ENCODE data around the gene SPINK13.
"Not testable (repeated sequence)": the region's sequence is repeated elsewhere in the genome, so short reads cannot be mapped to it uniquely, and the experiment has no call there.

Gene SPINK13

DNA sequence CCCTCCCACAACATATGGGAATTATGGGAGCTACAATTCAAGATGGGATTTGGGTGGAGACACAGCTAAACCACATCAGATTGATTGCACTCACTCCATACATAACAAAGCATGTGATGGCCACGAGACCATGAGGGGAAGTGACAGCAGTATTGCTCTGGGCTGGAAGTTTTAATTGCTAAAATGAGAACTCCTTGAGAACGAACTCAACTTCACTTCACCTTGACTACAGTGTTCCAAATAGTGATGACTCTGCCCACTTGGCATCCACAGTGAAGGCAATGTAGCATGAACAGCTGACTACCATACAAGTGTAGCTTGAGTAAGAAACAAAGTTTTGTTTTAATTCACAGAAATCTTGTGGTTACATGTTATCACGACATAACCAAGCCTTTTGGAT lies 42.9 kb downstream of the SPINK13 start:
- no peaks in the 10 kb centered on the region for H3K4me1 ChIP-seq (ENCODE audit: low read length)
- TF ChIP-seq, protein P1, sequence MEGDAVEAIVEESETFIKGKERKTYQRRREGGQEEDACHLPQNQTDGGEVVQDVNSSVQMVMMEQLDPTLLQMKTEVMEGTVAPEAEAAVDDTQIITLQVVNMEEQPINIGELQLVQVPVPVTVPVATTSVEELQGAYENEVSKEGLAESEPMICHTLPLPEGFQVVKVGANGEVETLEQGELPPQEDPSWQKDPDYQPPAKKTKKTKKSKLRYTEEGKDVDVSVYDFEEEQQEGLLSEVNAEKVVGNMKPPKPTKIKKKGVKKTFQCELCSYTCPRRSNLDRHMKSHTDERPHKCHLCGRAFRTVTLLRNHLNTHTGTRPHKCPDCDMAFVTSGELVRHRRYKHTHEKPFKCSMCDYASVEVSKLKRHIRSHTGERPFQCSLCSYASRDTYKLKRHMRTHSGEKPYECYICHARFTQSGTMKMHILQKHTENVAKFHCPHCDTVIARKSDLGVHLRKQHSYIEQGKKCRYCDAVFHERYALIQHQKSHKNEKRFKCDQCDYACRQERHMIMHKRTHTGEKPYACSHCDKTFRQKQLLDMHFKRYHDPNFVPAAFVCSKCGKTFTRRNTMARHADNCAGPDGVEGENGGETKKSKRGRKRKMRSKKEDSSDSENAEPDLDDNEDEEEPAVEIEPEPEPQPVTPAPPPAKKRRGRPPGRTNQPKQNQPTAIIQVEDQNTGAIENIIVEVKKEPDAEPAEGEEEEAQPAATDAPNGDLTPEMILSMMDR (IDR thresholded peaks at IDR 0.05; ENCODE audit: low read depth, low read length): no peak
- TF ChIP-seq EZH2phosphoT487 (IDR thresholded peaks at IDR 0.05; ENCODE audit: low read depth): no peak
- no peak overlapping the region for H3K9ac ChIP-seq (ENCODE audit: low read length)
- no peaks in the 10 kb centered on the region for H3K27me3 ChIP-seq (ENCODE audit: low read depth, low read length)
- no peaks in the 10 kb centered on the region for H3K9me3 ChIP-seq (ENCODE audit: insufficient read depth, low read length)
- H2AFZ ChIP-seq (ENCODE audit: low read depth, low read length): no peak overlapping the region
- no peak overlapping the region for H3K4me3 ChIP-seq (ENCODE audit: low read length)
- no peak overlapping the region for H3K4me2 ChIP-seq (ENCODE audit: low read length)
- H3K79me2 ChIP-seq (ENCODE audit: low read length): no peaks in the 10 kb centered on the region
- no peaks in the 10 kb centered on the region for H4K20me1 ChIP-seq (ENCODE audit: insufficient read depth, low read length)
- no peaks in the 10 kb centered on the region for H3K36me3 ChIP-seq (replicated peaks; ENCODE audit: low read depth, low read length)
- H3K27ac ChIP-seq (ENCODE audit: low read length): no peak overlapping the region

DNA sequence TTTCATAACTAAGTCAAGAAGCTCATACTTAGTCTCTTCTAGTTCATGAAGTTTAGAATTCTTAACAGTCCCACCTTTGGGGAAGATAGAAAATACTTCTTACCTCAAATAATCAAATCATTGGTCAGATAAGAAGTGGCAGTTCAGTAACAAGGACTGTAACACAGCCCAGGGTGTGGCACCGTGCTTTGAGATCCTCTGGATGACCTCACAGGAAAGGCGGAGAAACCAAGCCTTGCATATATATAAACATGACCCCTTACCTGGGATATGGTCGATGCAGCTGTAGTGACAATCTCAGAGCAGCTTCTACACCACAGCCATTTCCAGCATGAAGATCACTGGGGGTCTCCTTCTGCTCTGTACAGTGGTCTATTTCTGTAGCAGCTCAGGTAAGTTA lies 43.6 kb downstream of the SPINK13 start, which contains the start of gene SPINK7:
Gene SPINK7, plus strand, starts transcription at position 271 of the 400 bp plus-strand sequence. Its CDS starts 61 bp downstream, at position 332.
- Histone ChIP-seq H3K27me3 (ENCODE audit: low read depth, low read length) (no peaks in the 10 kb centered on the region), H2AFZ (ENCODE audit: low read depth, low read length) (no peak within 1 kb of the TSS), H4K20me1 (ENCODE audit: insufficient read depth, low read length) (no peaks in the 10 kb centered on the region), H3K4me1 (ENCODE audit: low read length) (no peaks in the 10 kb centered on the region), H3K27ac (ENCODE audit: low read length) (no peak within 1 kb of the TSS), H3K9ac (ENCODE audit: low read length) (no peak within 1 kb of the TSS), H3K36me3 (replicated peaks; ENCODE audit: low read depth, low read length) (no peaks in the 10 kb centered on the region), H3K4me3 (ENCODE audit: low read length) (no peak within 1 kb of the TSS), H3K9me3 (ENCODE audit: insufficient read depth, low read length) (no peaks in the 10 kb centered on the region), H3K79me2 (ENCODE audit: low read length) (no peaks in the 10 kb centered on the region), H3K4me2 (ENCODE audit: low read length) (no peak within 1 kb of the TSS)
- TF ChIP-seq, protein P1 (IDR thresholded peaks at IDR 0.05; ENCODE audit: low read depth, low read length): no peak
- TF ChIP-seq EZH2phosphoT487 (IDR thresholded peaks at IDR 0.05; ENCODE audit: low read depth): no peak

- Histone ChIP-seq H3K36me3 (replicated peaks; ENCODE audit: low read depth, low read length) (no peaks in the 10 kb centered on the region), H3K4me1 (ENCODE audit: low read length) (no peaks in the 10 kb centered on the region)
Measured at GRCh38 chr5:148314187-148314586, 45.6 kb downstream of the SPINK13 start.

DNA sequence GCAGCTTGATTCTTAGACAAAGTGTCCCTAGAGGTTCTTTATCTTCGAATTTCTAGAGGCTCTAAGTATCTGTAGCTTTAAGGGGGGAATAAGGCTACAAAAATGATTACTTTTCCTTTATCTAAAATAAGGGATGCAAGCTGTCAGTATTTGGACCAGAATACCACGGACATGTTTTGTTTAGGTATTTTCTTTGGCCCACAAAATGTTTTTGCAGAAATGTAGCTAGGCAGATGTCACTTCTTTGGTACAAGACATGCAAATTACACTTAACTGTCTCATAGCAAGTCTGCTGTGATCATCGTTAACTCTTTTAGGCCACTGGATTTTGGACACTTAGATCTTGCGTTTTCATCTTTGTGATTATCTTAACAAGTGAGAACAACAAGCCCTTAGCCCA lies 46.1 kb downstream of the SPINK13 start:
- Histone ChIP-seq H3K4me1 (ENCODE audit: low read length) (no peaks in the 10 kb centered on the region), H3K4me3 (ENCODE audit: low read length) (no peak overlapping the region), H4K20me1 (ENCODE audit: insufficient read depth, low read length) (no peaks in the 10 kb centered on the region), H3K27ac (ENCODE audit: low read length) (no peak overlapping the region), H3K9me3 (ENCODE audit: insufficient read depth, low read length) (no peaks in the 10 kb centered on the region), H3K36me3 (replicated peaks; ENCODE audit: low read depth, low read length) (no peaks in the 10 kb centered on the region), H3K4me2 (ENCODE audit: low read length) (no peak overlapping the region), H2AFZ (ENCODE audit: low read depth, low read length) (no peak overlapping the region), H3K79me2 (ENCODE audit: low read length) (no peaks in the 10 kb centered on the region), H3K27me3 (ENCODE audit: low read depth, low read length) (no peaks in the 10 kb centered on the region), H3K9ac (ENCODE audit: low read length) (no peak overlapping the region)
- TF ChIP-seq, protein P1 (IDR thresholded peaks at IDR 0.05; ENCODE audit: low read depth, low read length): no peak
- TF ChIP-seq EZH2phosphoT487 (IDR thresholded peaks at IDR 0.05; ENCODE audit: low read depth): no peak

More at GRCh38 chr5:148314187-148314586, 45.6 kb downstream of the SPINK13 start:
- no peak for TF ChIP-seq EZH2phosphoT487 (IDR thresholded peaks at IDR 0.05; ENCODE audit: low read depth)
- TF ChIP-seq, protein P1 (IDR thresholded peaks at IDR 0.05; ENCODE audit: low read depth, low read length): no peak
- H3K9ac ChIP-seq (ENCODE audit: low read length): no peak overlapping the region
- H2AFZ ChIP-seq (ENCODE audit: low read depth, low read length): no peak overlapping the region
- H3K79me2 ChIP-seq (ENCODE audit: low read length): no peaks in the 10 kb centered on the region
- H3K27ac ChIP-seq (ENCODE audit: low read length): no peak overlapping the region
- no peaks in the 10 kb centered on the region for H4K20me1 ChIP-seq (ENCODE audit: insufficient read depth, low read length)
- H3K4me3 ChIP-seq (ENCODE audit: low read length): no peak overlapping the region
- H3K27me3 ChIP-seq (ENCODE audit: low read depth, low read length): no peaks in the 10 kb centered on the region
- H3K9me3 ChIP-seq (ENCODE audit: insufficient read depth, low read length): no peaks in the 10 kb centered on the region
- H3K4me2 ChIP-seq (ENCODE audit: low read length): no peak overlapping the region

DNA sequence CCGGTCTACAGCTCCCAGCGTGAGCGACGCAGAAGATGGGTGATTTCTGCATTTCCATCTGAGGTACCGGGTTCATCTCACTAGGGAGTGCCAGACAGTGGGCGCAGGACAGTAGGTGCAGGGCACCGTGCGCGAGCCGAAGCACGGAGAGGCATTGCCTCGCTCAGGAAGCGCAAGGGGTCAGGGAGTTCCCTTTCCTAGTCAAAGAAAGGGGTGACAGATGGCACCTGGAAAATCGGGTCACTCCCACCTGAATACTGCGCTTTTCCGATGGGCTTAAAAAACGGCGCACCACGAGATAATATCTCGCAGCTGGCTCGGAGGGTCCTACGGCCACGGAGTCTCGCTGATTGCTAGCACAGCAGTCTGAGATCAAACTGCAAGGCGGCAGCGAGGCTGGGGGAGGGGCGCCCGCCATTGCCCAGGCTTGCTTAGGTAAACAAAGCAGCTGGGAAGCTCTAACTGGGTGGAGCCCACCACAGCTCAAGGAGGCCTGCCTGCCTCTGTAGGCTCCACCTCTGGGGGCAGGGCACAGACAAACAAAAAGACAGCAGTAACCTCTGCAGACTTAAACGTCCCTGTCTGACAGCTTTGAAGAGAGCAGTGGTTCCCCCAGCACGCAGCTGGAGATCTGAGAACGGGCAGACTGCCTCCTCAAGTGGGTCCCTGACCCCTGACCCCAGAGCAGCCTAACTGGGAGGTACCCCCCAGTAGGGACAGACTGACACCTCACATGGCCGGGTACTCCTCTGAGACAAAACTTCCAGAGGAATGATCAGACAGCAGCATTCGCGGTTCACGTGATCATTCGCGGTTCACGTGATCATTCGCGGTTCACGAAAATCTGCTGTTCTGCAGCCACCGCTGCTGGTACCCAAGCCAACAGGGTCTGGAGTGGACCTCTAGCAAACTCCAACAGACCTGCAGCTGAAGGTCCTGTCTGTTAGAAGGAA lies 51.7 kb downstream of the SPINK13 start:
- not testable (repeated sequence) for H3K4me2 ChIP-seq (ENCODE audit: low read length); H2AFZ ChIP-seq (ENCODE audit: low read depth, low read length); H3K4me3 ChIP-seq (ENCODE audit: low read length)

More for the DNA sequence above, 51.7 kb downstream of the SPINK13 start:
- not testable (repeated sequence) for H3K27ac ChIP-seq (ENCODE audit: low read length); H3K79me2 ChIP-seq (ENCODE audit: low read length); H3K27me3 ChIP-seq (ENCODE audit: low read depth, low read length); H4K20me1 ChIP-seq (ENCODE audit: insufficient read depth, low read length); H3K36me3 ChIP-seq (replicated peaks; ENCODE audit: low read depth, low read length); H3K4me1 ChIP-seq (ENCODE audit: low read length); H3K9me3 ChIP-seq (ENCODE audit: insufficient read depth, low read length); H3K9ac ChIP-seq (ENCODE audit: low read length)

Measured in OCI-LY3 (cell line).